Fibroblast of lung (primary cell): ENCODE data around the gene PDZD4. TPM values are rescaled to one million over a fixed set of nuclear protein-coding genes. Genes with fewer than 3 reads are reported as not detected.

Experiments used
- DNase-seq, 2 donors: peaks; one replicate each; pipeline versions ENCODE4 v3.0.0 to v3.0.0-alpha.2; 2010; ENCODE audit warnings: low read depth in 2 of 2
- H2AFZ ChIP-seq: 2 replicates; pipeline ENCODE4 v1.5.1; 2012; ENCODE audit warnings: low read length, control low read depth, inconsistent platforms
- H3K27ac ChIP-seq: 2 replicates; pipeline ENCODE4 v1.5.1; 2011; ENCODE audit warnings: low read length, control low read depth; ENCODE audit not compliant: insufficient read depth
- H3K27me3 ChIP-seq: 2 replicates; pipeline ENCODE4 v1.5.1; 2011; ENCODE audit warnings: mild to moderate bottlenecking, low read length; ENCODE audit not compliant: control insufficient read depth, insufficient read depth
- H3K36me3 ChIP-seq: 2 replicates; pipeline ENCODE4 v1.5.1; 2011; ENCODE audit warnings: low read length; ENCODE audit not compliant: control insufficient read depth, insufficient read depth
- H3K4me1 ChIP-seq: 2 replicates; pipeline ENCODE4 v1.5.1; 2011; ENCODE audit warnings: low read length; ENCODE audit not compliant: control insufficient read depth, insufficient read depth; ENCODE audit errors: extremely low read depth
- H3K4me2 ChIP-seq: 2 replicates; pipeline ENCODE4 v1.5.1; 2011; ENCODE audit warnings: low read length, control low read depth; ENCODE audit not compliant: insufficient read depth; ENCODE audit errors: extremely low read depth
- H3K4me3 ChIP-seq, 4 experiments: fragments of 200-600 bp in 1 of 4; sonication (generic) in 1 of 4; replicated peaks in 1 of 4; 2 replicates each; pipeline ENCODE4 v1.5.1; 2011 to 2016; ENCODE audit warnings: low read length in 4 of 4, low read depth in 3 of 4, mild to moderate bottlenecking in 3 of 4, control low read depth in 2 of 4, inconsistent platforms in 1 of 4, mixed read lengths in 1 of 4; ENCODE audit not compliant: insufficient read depth in 1 of 4; ENCODE audit errors: control extremely low read depth in 1 of 4
- H3K79me2 ChIP-seq: 2 replicates; pipeline ENCODE4 v1.5.1; 2012; ENCODE audit warnings: mild to moderate bottlenecking, low read length, inconsistent platforms; ENCODE audit not compliant: control insufficient read depth, insufficient read depth
- H3K9ac ChIP-seq: 2 replicates; pipeline ENCODE4 v1.5.1; 2011; ENCODE audit warnings: mild to moderate bottlenecking, low read length, control low read depth; ENCODE audit not compliant: insufficient read depth
- H3K9me3 ChIP-seq: 2 replicates; pipeline ENCODE4 v1.5.1; 2012; ENCODE audit warnings: low read depth, low read length; ENCODE audit not compliant: control insufficient read depth, insufficient read depth
- H4K20me1 ChIP-seq: 2 replicates; pipeline ENCODE4 v1.5.1; 2011; ENCODE audit warnings: low read length; ENCODE audit not compliant: control insufficient read depth, insufficient read depth; ENCODE audit errors: extremely low read depth
- EZH2 ChIP-seq: IDR thresholded peaks from 2 replicates; pipeline ENCODE4 v1.5.1; 2012; ENCODE audit warnings: low read length, control low read depth, mild to moderate bottlenecking; ENCODE audit errors: missing control alignments
- polyA plus RNA-seq, 2 donors: library from polyadenylated mRNA; depleted of rRNA in 1 of 2; stranded (reverse) in 1 of 2; unstranded in 1 of 2; fragments of >200 nt; gene quantifications; 2 replicates each; pipeline ENCODE4 v1.2.1, GENCODE V29; 2011 to 2012; ENCODE audit warnings: missing spikeins in 1 of 2
- total RNA-seq: library from RNA; depleted of rRNA; stranded (reverse); fragments of >200 nt; gene quantifications from 2 replicates; pipeline ENCODE4 v1.2.1, GENCODE V29; 2014
- TF ChIP-seq, protein P1 (sequence below), 2 donors: IDR thresholded peaks in 1 of 2; conservative IDR thresholded peaks in 1 of 2; 1 replicate in 1 of 2; 2 replicates in 1 of 2; pipeline ENCODE4 v1.5.1; 2011 to 2012; ENCODE audit warnings: low read length in 2 of 2, control low read depth in 1 of 2, inconsistent platforms in 1 of 2, low read depth in 1 of 2, mild to moderate bottlenecking in 1 of 2

PDZD4 gene
- total and polyA plus RNA-seq, 2 donors (not counting 1 experiment from before 2014, with no cell fraction given): under 0.01 to 0.10 TPM

DNA sequence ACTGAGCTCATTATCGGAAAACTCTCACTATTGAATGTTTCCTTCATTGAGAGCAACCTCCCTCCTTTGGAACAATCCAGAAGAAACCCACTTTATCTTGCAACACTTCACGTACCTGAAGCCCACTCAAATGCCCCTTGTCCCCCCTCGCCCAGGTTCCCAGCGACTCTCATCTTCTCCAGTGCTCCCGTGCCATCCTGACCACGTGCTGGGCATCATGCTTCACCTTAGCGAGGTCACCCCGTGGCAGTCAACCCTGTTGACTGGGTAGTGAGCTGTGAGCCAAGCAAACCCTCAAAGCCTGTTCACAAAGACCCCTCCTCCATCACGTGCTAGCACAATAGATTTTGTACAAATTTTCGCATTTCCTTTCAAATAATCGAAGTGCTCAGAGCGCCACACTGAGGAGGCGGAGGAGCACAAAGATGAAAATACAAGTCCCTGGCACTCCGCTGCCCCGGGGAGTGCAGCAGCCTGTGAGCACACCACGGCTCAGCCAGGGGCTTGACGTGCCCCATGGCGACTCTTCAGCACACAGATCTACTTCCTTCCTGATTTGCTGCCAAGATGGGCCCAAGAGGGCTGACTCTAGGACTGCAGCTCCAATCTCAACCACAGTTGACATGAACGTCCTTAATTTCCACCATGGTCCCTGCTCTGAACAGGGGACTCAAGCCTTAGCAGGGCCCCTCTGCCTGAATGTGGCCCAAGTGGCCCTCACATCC lies 15.6 kb downstream of the PDZD4 start:
- H3K79me2 ChIP-seq: no peaks in the 10 kb centered on the region
- H3K9ac ChIP-seq: no peak overlapping the region
- no peaks in the 10 kb centered on the region for H3K4me1 ChIP-seq
- no peak overlapping the region for H2AFZ ChIP-seq
- H3K9me3 ChIP-seq: no peaks in the 10 kb centered on the region
- no peak overlapping the region for H3K4me2 ChIP-seq
- TF ChIP-seq, protein P1, sequence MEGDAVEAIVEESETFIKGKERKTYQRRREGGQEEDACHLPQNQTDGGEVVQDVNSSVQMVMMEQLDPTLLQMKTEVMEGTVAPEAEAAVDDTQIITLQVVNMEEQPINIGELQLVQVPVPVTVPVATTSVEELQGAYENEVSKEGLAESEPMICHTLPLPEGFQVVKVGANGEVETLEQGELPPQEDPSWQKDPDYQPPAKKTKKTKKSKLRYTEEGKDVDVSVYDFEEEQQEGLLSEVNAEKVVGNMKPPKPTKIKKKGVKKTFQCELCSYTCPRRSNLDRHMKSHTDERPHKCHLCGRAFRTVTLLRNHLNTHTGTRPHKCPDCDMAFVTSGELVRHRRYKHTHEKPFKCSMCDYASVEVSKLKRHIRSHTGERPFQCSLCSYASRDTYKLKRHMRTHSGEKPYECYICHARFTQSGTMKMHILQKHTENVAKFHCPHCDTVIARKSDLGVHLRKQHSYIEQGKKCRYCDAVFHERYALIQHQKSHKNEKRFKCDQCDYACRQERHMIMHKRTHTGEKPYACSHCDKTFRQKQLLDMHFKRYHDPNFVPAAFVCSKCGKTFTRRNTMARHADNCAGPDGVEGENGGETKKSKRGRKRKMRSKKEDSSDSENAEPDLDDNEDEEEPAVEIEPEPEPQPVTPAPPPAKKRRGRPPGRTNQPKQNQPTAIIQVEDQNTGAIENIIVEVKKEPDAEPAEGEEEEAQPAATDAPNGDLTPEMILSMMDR (conservative IDR thresholded peaks at IDR 0.05 in 1 of 2, IDR thresholded peaks at IDR 0.05 in 1 of 2; ENCODE audit: low read depth in 1 of 2, low read length in 2 of 2): no peak
- TF ChIP-seq EZH2: no peak
- no peak for DNase-seq
- H4K20me1 ChIP-seq: no peaks in the 10 kb centered on the region
- H3K4me3 ChIP-seq: no peak overlapping the region
- H3K27me3 ChIP-seq: no peaks in the 10 kb centered on the region
- no peaks in the 10 kb centered on the region for H3K36me3 ChIP-seq
- no peak overlapping the region for H3K27ac ChIP-seq

DNA sequence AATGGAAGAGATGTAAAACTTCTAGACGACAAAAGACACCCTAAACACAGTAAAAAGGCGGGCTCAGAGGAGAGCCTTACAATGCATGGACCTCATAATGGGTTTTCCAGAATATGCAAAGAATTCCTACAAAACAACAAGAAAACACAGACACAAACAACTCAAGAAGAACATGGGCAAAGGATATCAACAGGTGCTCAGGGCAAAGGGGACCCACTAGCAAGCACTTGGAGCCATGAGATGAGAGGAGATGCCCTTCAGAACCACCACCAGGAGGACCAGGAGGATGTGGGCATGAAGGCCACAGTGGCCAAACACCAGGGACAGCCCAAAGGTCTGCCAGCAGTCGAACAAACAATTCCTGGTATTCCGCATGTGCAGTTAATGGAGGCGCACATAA lies 17.2 kb downstream of the PDZD4 start:
- H4K20me1 ChIP-seq: no peaks in the 10 kb centered on the region
- no peaks in the 10 kb centered on the region for H3K79me2 ChIP-seq
- no peak overlapping the region for H3K4me2 ChIP-seq
- H3K9me3 ChIP-seq: no peaks in the 10 kb centered on the region
- no peak overlapping the region for H3K4me3 ChIP-seq
- H3K4me1 ChIP-seq: no peaks in the 10 kb centered on the region
- TF ChIP-seq, protein P1 (conservative IDR thresholded peaks at IDR 0.05 in 1 of 2, IDR thresholded peaks at IDR 0.05 in 1 of 2; ENCODE audit: low read depth in 1 of 2, low read length in 2 of 2): no peak
- no peak for TF ChIP-seq EZH2
- H3K9ac ChIP-seq: no peak overlapping the region
- no peaks in the 10 kb centered on the region for H3K36me3 ChIP-seq
- H3K27ac ChIP-seq: no peak overlapping the region
- no peaks in the 10 kb centered on the region for H3K27me3 ChIP-seq
- no peak for DNase-seq
- no peak overlapping the region for H2AFZ ChIP-seq

DNA sequence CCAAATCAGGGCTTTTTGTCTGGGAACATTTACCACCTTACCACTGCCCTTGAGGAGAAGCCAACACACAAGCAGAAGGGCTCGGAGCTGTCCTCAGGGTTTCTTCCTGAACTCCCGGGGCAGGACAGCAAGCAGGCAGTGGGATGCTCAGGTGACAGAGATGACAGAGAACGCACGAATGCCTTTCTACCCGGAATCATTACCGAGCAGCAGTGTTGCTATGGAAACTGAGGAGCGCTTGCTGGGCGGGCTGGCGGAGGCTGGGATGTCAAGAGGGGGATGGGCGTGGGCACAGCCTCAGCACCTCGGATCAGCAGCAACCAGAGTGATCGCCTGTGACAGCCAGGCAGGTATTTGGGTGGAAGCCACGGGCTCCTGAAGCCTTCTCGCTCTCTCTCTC lies 18.1 kb downstream of the PDZD4 start:
- TF ChIP-seq, protein P1 (conservative IDR thresholded peaks at IDR 0.05 in 1 of 2, IDR thresholded peaks at IDR 0.05 in 1 of 2; ENCODE audit: low read depth in 1 of 2, low read length in 2 of 2): no peak
- TF ChIP-seq EZH2: no peak
- Histone ChIP-seq H3K4me2 (no peak overlapping the region), H3K9me3 (no peaks in the 10 kb centered on the region), H3K9ac (no peak overlapping the region), H3K36me3 (no peaks in the 10 kb centered on the region), H4K20me1 (no peaks in the 10 kb centered on the region), H3K79me2 (no peaks in the 10 kb centered on the region), H3K27ac (no peak overlapping the region), H3K4me3 (no peak overlapping the region), H3K4me1 (no peaks in the 10 kb centered on the region), H3K27me3 (no peaks in the 10 kb centered on the region), H2AFZ (no peak overlapping the region)
- no peak for DNase-seq
